IMR-90 (cell line): ENCODE data around the gene ADGRG1. TPM values are rescaled to one million over a fixed set of nuclear protein-coding genes. Genes with fewer than 3 reads are reported as not detected.

Experiments used
- ATAC-seq: fragments of 200-7000 bp; cut with Tn5 transposase; 2 replicates; pipeline ENCODE4 v1.9.1; 2020; ENCODE audit warnings: low read depth, mild to moderate bottlenecking, moderate library complexity
- BruUV-seq: library from RNA; stranded (reverse); fragments of 400-500 nt; replicated peaks from 2 replicates; lab custom pipeline; 2021; lab: Mats Ljungman, UMichigan
- CTCF ChIA-PET: fragments of 300-600 bp; formaldehyde crosslinking; extraction: SDS; loops from one replicate; lab custom pipeline; 2021; ENCODE audit warnings: antibody characterized with exemption; lab: Yijun Ruan, JAX
- POLR2A ChIA-PET: fragments of 300-600 bp; sonication (Branson Sonifier 250); formaldehyde crosslinking; loops from one replicate; lab custom pipeline; 2022; ENCODE audit warnings: antibody characterized with exemption; ENCODE audit not compliant: unreplicated experiment; lab: Charles Lee
- DNase-seq: peaks from one replicate; pipeline ENCODE4 v3.0.0; 2013
- H2AFZ ChIP-seq: replicated peaks from 2 replicates; pipeline ENCODE3; 2013; ENCODE audit warnings: low read length, mild to moderate bottlenecking; ENCODE audit not compliant: poor library complexity
- H2AK5ac ChIP-seq: 2 replicates; pipeline ENCODE4 v1.6.1; 2013; ENCODE audit warnings: low read depth, low read length, inconsistent platforms
- H2AK9ac ChIP-seq: replicated peaks from 2 replicates; pipeline ENCODE3; 2013; ENCODE audit warnings: mild to moderate bottlenecking, low read depth, low read length, moderate library complexity; ENCODE audit not compliant: poor library complexity
- H2BK120ac ChIP-seq: 2 replicates; pipeline ENCODE4 v1.6.1; 2013; ENCODE audit warnings: low read depth, low read length, inconsistent platforms
- H2BK15ac ChIP-seq: 3 replicates; pipeline ENCODE4 v1.6.1; 2013; ENCODE audit warnings: low read depth, low read length, inconsistent platforms
- H2BK20ac ChIP-seq: 2 replicates; pipeline ENCODE4 v1.6.1; 2013; ENCODE audit warnings: low read depth, mild to moderate bottlenecking, inconsistent platforms, low read length, moderate library complexity
- H2BK5ac ChIP-seq: 2 replicates; pipeline ENCODE4 v1.6.1; 2013; ENCODE audit warnings: mild to moderate bottlenecking, low read depth, low read length, inconsistent platforms; ENCODE audit not compliant: poor library complexity, severe bottlenecking
- H3K14ac ChIP-seq: replicated peaks from 2 replicates; pipeline ENCODE4 v1.6.1; 2013; ENCODE audit warnings: low read depth, low read length, inconsistent platforms
- H3K18ac ChIP-seq: 2 replicates; pipeline ENCODE4 v1.6.1; 2013; ENCODE audit warnings: low read depth, low read length, control low read depth
- H3K23ac ChIP-seq: 2 replicates; pipeline ENCODE4 v1.6.1; 2013; ENCODE audit warnings: low read depth, low read length, inconsistent platforms
- H3K27ac ChIP-seq: 2 replicates; pipeline ENCODE4 v1.5.1; 2013; ENCODE audit warnings: mild to moderate bottlenecking, control low read depth, low read length; ENCODE audit not compliant: insufficient read depth
- H3K27me3 ChIP-seq: 2 replicates; pipeline ENCODE4 v1.6.1; 2013; ENCODE audit warnings: low read length; ENCODE audit not compliant: control insufficient read depth, insufficient read depth
- H3K36me3 ChIP-seq: 2 replicates; pipeline ENCODE4 v1.6.1; 2013; ENCODE audit warnings: low read length, mixed read lengths; ENCODE audit not compliant: control insufficient read depth, insufficient read depth
- H3K4ac ChIP-seq: 2 replicates; pipeline ENCODE4 v1.6.1; 2013; ENCODE audit warnings: low read depth, low read length, inconsistent platforms
- H3K4me1 ChIP-seq: 2 replicates; pipeline ENCODE4 v1.6.1; 2013; ENCODE audit warnings: low read length, mixed read lengths; ENCODE audit not compliant: control insufficient read depth, insufficient read depth
- H3K4me2 ChIP-seq: 2 replicates; pipeline ENCODE4 v1.6.1; 2013; ENCODE audit warnings: low read depth, mild to moderate bottlenecking, control low read depth, low read length, moderate library complexity
- H3K4me3 ChIP-seq: 2 replicates; pipeline ENCODE4 v1.5.1; 2013; ENCODE audit warnings: low read depth, mild to moderate bottlenecking, control low read depth, low read length, moderate library complexity; ENCODE audit not compliant: insufficient read depth
- H3K56ac ChIP-seq: 2 replicates; pipeline ENCODE4 v1.6.1; 2013; ENCODE audit warnings: low read length, inconsistent platforms; ENCODE audit not compliant: insufficient read depth; ENCODE audit errors: extremely low read depth
- H3K79me1 ChIP-seq, 2 experiments: 2 replicates each; pipeline ENCODE4 v1.6.1; 2013; ENCODE audit warnings: low read length in 2 of 2, inconsistent platforms in 1 of 2, low read depth in 1 of 2
- H3K9ac ChIP-seq: 2 replicates; pipeline ENCODE4 v1.6.1; 2013; ENCODE audit warnings: low read depth, low read length, control low read depth
- H3K9me1 ChIP-seq: 2 replicates; pipeline ENCODE4 v1.6.1; 2013; ENCODE audit warnings: low read length, inconsistent platforms; ENCODE audit not compliant: insufficient read depth
- H3K9me3 ChIP-seq: 2 replicates; pipeline ENCODE4 v1.6.1; 2013; ENCODE audit warnings: low read length; ENCODE audit not compliant: control insufficient read depth, insufficient read depth
- H4K20me1 ChIP-seq: 2 replicates; pipeline ENCODE4 v1.6.1; 2013; ENCODE audit warnings: low read length, inconsistent platforms; ENCODE audit not compliant: insufficient read depth
- H4K5ac ChIP-seq: 2 replicates; pipeline ENCODE4 v1.6.1; 2013; ENCODE audit warnings: mild to moderate bottlenecking, low read depth, low read length, control low read depth
- H4K8ac ChIP-seq, 2 experiments: 2 replicates each; pipeline ENCODE4 v1.6.1; 2013; ENCODE audit warnings: low read depth in 2 of 2, low read length in 2 of 2, control low read depth in 1 of 2, inconsistent platforms in 1 of 2
- H4K91ac ChIP-seq: 2 replicates; pipeline ENCODE4 v1.6.1; 2013; ENCODE audit warnings: low read depth, low read length, inconsistent platforms; ENCODE audit not compliant: insufficient read depth
- BHLHE40 ChIP-seq: fragments of 150-350 bp; IDR thresholded peaks from 2 replicates; pipeline ENCODE4 v1.6.1; 2016; ENCODE audit warnings: mild to moderate bottlenecking, low read depth, low read length
- CEBPB ChIP-seq: IDR thresholded peaks from 2 replicates; pipeline ENCODE4 v1.6.1; 2012; ENCODE audit warnings: low read depth, low read length, improper control_type of control experiment
- CHD1 ChIP-seq: IDR thresholded peaks from 2 replicates; pipeline ENCODE4 v1.6.1; 2012; ENCODE audit warnings: low read depth, low read length, improper control_type of control experiment
- FOS ChIP-seq: fragments of 150-350 bp; IDR thresholded peaks from 2 replicates; pipeline ENCODE4 v1.6.1; 2016; ENCODE audit warnings: low read depth, low read length
- MAFK ChIP-seq: IDR thresholded peaks from 2 replicates; pipeline ENCODE4 v1.6.1; 2012; ENCODE audit warnings: low read depth, low read length, improper control_type of control experiment
- MAZ ChIP-seq: IDR thresholded peaks from 2 replicates; pipeline ENCODE4 v1.6.1; 2012; ENCODE audit warnings: low read depth, mild to moderate bottlenecking, low read length, improper control_type of control experiment, moderate library complexity, borderline replicate concordance
- MXI1 ChIP-seq: IDR thresholded peaks from 2 replicates; pipeline ENCODE4 v1.6.1; 2012; ENCODE audit warnings: low read depth, mild to moderate bottlenecking, low read length, moderate library complexity, borderline replicate concordance
- NFE2L2 ChIP-seq: fragments of 150-350 bp; IDR thresholded peaks from 2 replicates; pipeline ENCODE4 v1.6.1; 2016; ENCODE audit warnings: low read depth, mild to moderate bottlenecking, low read length
- POLR2A ChIP-seq: IDR thresholded peaks from 2 replicates; pipeline ENCODE4 v1.6.1; 2012; ENCODE audit warnings: mild to moderate bottlenecking, low read depth, low read length
- RAD21 ChIP-seq: IDR thresholded peaks from 2 replicates; pipeline ENCODE4 v1.6.1; 2012; ENCODE audit warnings: low read length, improper control_type of control experiment
- RCOR1 ChIP-seq: IDR thresholded peaks from 2 replicates; pipeline ENCODE4 v1.6.1; 2012; ENCODE audit warnings: mild to moderate bottlenecking, low read length, improper control_type of control experiment; ENCODE audit not compliant: insufficient replicate concordance
- RFX5 ChIP-seq: IDR thresholded peaks from 2 replicates; pipeline ENCODE4 v1.8.0; 2012; ENCODE audit warnings: low read depth, mild to moderate bottlenecking, low read length, moderate library complexity
- SMC3 ChIP-seq: fragments of 150-350 bp; IDR thresholded peaks from 2 replicates; pipeline ENCODE4 v1.6.1; 2016; ENCODE audit warnings: low read depth, mild to moderate bottlenecking, antibody characterized with exemption, low read length, moderate library complexity
- WGBS, 2 experiments: methylation state at CpG; one replicate each; pipeline versions ENCODE4 v1.1.5 to v1.1.7; 2013; ENCODE audit warnings: missing lambda C conversion rate in 2 of 2; ENCODE audit not compliant: insufficient read length in 1 of 2; ENCODE audit errors: extremely low coverage in 2 of 2; 5-methylcytosine and 5-hydroxymethylcytosine counted together
- dilution Hi-C: fragments of 300-500 bp; cut with HindIII; formaldehyde crosslinking; loops from one replicate; pipeline ENCODE4 v1.14.3; 2018; ENCODE audit warnings: low sequenced_read_pairs; ENCODE audit not compliant: unreplicated experiment
- in situ Hi-C: fragments of 300-500 bp; cut with MboI; formaldehyde crosslinking; loops from 3 replicates; pipeline ENCODE4 v1.14.3; 2019; ENCODE audit warnings: low sequenced_read_pairs, inconsistent platforms, mixed read lengths
- intact Hi-C: fragments of 100-400 bp; cut with micrococcal nuclease; formaldehyde crosslinking; loops from 2 replicates; pipeline ENCODE4 v1.10.0; 2022
- polyA plus RNA-seq, 3 experiments: library from polyadenylated mRNA; depleted of rRNA; stranded (reverse); fragments of >200 nt; gene quantifications; 2 replicates each; pipeline ENCODE4 v1.2.3, GENCODE V29; 2012; ENCODE audit warnings: low replicate concordance in 1 of 3
- total RNA-seq: library from RNA; depleted of rRNA; stranded (reverse); fragments of >200 nt; gene quantifications from 2 replicates; pipeline ENCODE4 v1.2.3, GENCODE V29; 2012
- TF ChIP-seq, protein P1 (sequence below): fragments of 150-350 bp; IDR thresholded peaks from 2 replicates; pipeline ENCODE4 v1.6.1; 2017; ENCODE audit warnings: mild to moderate bottlenecking, antibody characterized with exemption, low read length, low read depth
- TF ChIP-seq, protein P2 (sequence below): conservative IDR thresholded peaks from 2 replicates; pipeline ENCODE4 v1.5.1; 2012; ENCODE audit warnings: mild to moderate bottlenecking, low read depth, low read length, improper control_type of control experiment
- TF ChIP-seq, protein P3 (sequence below): fragments of 150-350 bp; IDR thresholded peaks from 2 replicates; pipeline ENCODE4 v1.6.1; 2016; ENCODE audit warnings: low read depth, mild to moderate bottlenecking, low read length, moderate library complexity, borderline replicate concordance

The ADGRG1 gene
- total and polyA plus RNA-seq, 2 of the 4 experiments (the other 2 are of a cell fraction), result 0.90 to 8.4 TPM

DNA sequence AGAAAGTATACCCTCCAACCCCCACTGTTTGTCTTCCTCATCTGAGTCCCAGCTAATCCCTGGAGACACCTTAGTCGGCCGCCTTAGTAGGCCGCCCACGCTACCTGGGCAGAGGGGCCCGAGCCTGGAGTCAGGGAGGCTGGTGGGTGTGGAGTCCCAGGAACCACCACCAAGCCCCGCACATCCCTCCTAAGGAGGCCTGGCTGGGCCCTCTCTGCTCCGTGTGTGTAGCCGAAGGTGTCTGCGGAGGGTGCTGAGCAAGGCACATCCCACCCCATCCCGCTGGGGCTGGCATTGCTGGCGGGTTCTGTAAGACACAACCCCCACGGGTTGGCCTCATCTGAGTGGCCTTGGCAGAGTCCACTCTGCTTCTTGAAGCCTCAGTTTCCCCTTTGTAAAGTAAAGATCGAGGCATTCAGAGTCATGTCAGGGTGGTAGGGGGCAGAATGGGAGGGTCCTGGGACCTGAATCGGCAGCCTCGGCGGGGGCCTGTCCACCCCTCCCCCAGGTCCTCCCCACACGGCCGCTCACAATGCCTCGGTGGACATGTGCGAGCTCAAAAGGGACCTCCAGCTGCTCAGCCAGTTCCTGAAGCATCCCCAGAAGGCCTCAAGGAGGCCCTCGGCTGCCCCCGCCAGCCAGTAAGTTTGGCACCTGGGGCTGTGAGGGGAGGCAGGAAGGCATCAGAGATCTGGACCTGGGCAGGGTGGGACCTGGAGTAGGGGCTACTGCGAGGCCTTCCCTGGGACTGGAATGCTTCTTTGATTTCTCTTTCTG, 24.5 kb downstream of the ADGRG1 start:
- no peak overlapping the region for H3K9ac ChIP-seq
- no peak overlapping the region for H3K18ac ChIP-seq
- TF ChIP-seq RFX5 (no peak), CEBPB (no peak), SMC3 (no peak), BHLHE40 (no peak), MXI1 (no peak), POLR2A (no peak), CHD1 (no peak), RAD21 (no peak), MAZ (no peak), NFE2L2 (no peak), RCOR1 (no peak), FOS (no peak), MAFK (no peak)
- TF ChIP-seq, protein P1, sequence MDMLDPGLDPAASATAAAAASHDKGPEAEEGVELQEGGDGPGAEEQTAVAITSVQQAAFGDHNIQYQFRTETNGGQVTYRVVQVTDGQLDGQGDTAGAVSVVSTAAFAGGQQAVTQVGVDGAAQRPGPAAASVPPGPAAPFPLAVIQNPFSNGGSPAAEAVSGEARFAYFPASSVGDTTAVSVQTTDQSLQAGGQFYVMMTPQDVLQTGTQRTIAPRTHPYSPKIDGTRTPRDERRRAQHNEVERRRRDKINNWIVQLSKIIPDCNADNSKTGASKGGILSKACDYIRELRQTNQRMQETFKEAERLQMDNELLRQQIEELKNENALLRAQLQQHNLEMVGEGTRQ, result no peak
- TF ChIP-seq, protein P2, sequence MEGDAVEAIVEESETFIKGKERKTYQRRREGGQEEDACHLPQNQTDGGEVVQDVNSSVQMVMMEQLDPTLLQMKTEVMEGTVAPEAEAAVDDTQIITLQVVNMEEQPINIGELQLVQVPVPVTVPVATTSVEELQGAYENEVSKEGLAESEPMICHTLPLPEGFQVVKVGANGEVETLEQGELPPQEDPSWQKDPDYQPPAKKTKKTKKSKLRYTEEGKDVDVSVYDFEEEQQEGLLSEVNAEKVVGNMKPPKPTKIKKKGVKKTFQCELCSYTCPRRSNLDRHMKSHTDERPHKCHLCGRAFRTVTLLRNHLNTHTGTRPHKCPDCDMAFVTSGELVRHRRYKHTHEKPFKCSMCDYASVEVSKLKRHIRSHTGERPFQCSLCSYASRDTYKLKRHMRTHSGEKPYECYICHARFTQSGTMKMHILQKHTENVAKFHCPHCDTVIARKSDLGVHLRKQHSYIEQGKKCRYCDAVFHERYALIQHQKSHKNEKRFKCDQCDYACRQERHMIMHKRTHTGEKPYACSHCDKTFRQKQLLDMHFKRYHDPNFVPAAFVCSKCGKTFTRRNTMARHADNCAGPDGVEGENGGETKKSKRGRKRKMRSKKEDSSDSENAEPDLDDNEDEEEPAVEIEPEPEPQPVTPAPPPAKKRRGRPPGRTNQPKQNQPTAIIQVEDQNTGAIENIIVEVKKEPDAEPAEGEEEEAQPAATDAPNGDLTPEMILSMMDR, result no peak
- TF ChIP-seq, protein P3, sequence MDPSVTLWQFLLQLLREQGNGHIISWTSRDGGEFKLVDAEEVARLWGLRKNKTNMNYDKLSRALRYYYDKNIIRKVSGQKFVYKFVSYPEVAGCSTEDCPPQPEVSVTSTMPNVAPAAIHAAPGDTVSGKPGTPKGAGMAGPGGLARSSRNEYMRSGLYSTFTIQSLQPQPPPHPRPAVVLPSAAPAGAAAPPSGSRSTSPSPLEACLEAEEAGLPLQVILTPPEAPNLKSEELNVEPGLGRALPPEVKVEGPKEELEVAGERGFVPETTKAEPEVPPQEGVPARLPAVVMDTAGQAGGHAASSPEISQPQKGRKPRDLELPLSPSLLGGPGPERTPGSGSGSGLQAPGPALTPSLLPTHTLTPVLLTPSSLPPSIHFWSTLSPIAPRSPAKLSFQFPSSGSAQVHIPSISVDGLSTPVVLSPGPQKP, result no peak
- H2BK5ac ChIP-seq, result no peak overlapping the region
- no peak for ATAC-seq
- no peak overlapping the region for H2BK120ac ChIP-seq
- no peak overlapping the region for H2AFZ ChIP-seq
- no peak overlapping the region for H3K4ac ChIP-seq
- H3K27me3 ChIP-seq, result no peaks in the 10 kb centered on the region; the same call in 1 of the 2 replicates
- no peak for DNase-seq
- intact Hi-C loops, result no loop called here
- dilution Hi-C loops, result no loop called here
- H3K4me2 ChIP-seq, result no peak overlapping the region
- 93% methylated on average over 6 of the region's 23 CpGs; no CpG with 5 or more reads in 1 of the 2 experiments for WGBS, 2 experiments
- ChIA-PET POLR2A (no interaction called here), CTCF (no interaction called here)
- no peak overlapping the region for H4K5ac ChIP-seq
- H2AK9ac ChIP-seq, result no peak overlapping the region
- H4K20me1 ChIP-seq, result no peaks in the 10 kb centered on the region
- H3K9me3 ChIP-seq, result no peaks in the 10 kb centered on the region
- no peak overlapping the region for H3K23ac ChIP-seq
- no peaks in the 10 kb centered on the region for H3K36me3 ChIP-seq
- H4K8ac ChIP-seq, result no peak overlapping the region
- H3K4me3 ChIP-seq, result no peak overlapping the region
- no peak overlapping the region for H2AK5ac ChIP-seq
- H3K14ac ChIP-seq, result no peak overlapping the region
- no peak overlapping the region for H2BK15ac ChIP-seq
- H3K56ac ChIP-seq, result no peak overlapping the region
- H3K9me1 ChIP-seq, result no peaks in the 10 kb centered on the region
- no peak overlapping the region for H4K91ac ChIP-seq
- no peaks in the 10 kb centered on the region for H3K79me1 ChIP-seq
- in situ Hi-C loops, result no loop called here
- no peaks in the 10 kb centered on the region for H3K4me1 ChIP-seq
- H2BK20ac ChIP-seq, result no peak overlapping the region
- no peak overlapping the region for H3K27ac ChIP-seq
- no TSS peak for BruUV-seq
